ENCODE measurements around the gene PLEKHM3.

PLEKHM3 gene

GRCh38 chr2:208013285-208014178 lies 11.8 kb downstream of the PLEKHM3 start:
- peaks cover 9% of the 10 kb centered on the region for H3K79me2 ChIP-seq (ENCODE audit: control insufficient read depth, insufficient read depth, low read length, unreplicated experiment)
- H3K27me3 ChIP-seq (ENCODE audit: insufficient read depth, low read length): no peaks in the 10 kb centered on the region
- H3K36me3 ChIP-seq (ENCODE audit: insufficient read depth, low read length): no peaks in the 10 kb centered on the region
- no peak overlapping the region for H3K4me3 ChIP-seq (ENCODE audit: low read depth, low read length)
- H3K4me1 ChIP-seq (ENCODE audit: control insufficient read depth, insufficient read depth, low read length, unreplicated experiment): peaks cover 10% of the 10 kb centered on the region
- no peak overlapping the region for H2AFZ ChIP-seq (ENCODE audit: low read length, unreplicated experiment)
- H3K27ac ChIP-seq (ENCODE audit: low read depth, low read length): no peak overlapping the region

GRCh38 chr2:208012449-208012848 lies 12.9 kb downstream of the PLEKHM3 start:
- Histone ChIP-seq H3K4me1 (ENCODE audit: control insufficient read depth, insufficient read depth, low read length, unreplicated experiment) (peaks cover 10% of the 10 kb centered on the region), H3K27me3 (ENCODE audit: insufficient read depth, low read length) (no peaks in the 10 kb centered on the region), H3K4me3 (ENCODE audit: low read depth, low read length) (no peak overlapping the region), H3K79me2 (ENCODE audit: control insufficient read depth, insufficient read depth, low read length, unreplicated experiment) (peaks cover 9% of the 10 kb centered on the region), H2AFZ (ENCODE audit: low read length, unreplicated experiment) (no peak overlapping the region), H3K36me3 (ENCODE audit: insufficient read depth, low read length) (no peaks in the 10 kb centered on the region), H3K27ac (ENCODE audit: low read depth, low read length) (no peak overlapping the region)

- no peaks in the 10 kb centered on the region for H3K27me3 ChIP-seq (ENCODE audit: insufficient read depth, low read length)
- H3K79me2 ChIP-seq (ENCODE audit: control insufficient read depth, insufficient read depth, low read length, unreplicated experiment): peaks cover 9% of the 10 kb centered on the region
- H2AFZ ChIP-seq (ENCODE audit: low read length, unreplicated experiment): no peak overlapping the region
Measured at GRCh38 chr2:208010506-208010905, 14.8 kb downstream of the PLEKHM3 start.

DNA sequence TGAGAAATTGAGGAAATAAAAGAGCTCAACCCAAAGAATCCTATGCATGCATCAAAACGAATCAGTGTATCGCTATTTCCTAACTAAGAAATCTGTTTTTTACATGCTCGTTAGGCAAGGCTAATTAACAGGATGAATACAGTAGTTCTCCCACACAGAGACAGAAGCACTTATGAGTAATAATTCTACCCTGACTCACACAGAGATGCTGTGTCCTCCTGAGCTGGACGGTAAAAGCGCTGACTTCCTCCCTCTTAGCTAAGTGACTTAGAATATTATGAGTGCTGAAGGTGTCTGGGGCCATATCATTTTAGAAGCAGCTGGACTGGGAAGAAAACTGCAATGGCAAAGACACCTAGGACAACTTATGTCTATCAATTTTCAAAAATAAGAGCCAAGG lies 18.5 kb downstream of the PLEKHM3 start:
- Histone ChIP-seq H3K27me3 (ENCODE audit: insufficient read depth, low read length) (no peaks in the 10 kb centered on the region), H2AFZ (ENCODE audit: low read length, unreplicated experiment) (no peak overlapping the region), H3K4me1 (ENCODE audit: control insufficient read depth, insufficient read depth, low read length, unreplicated experiment) (no peaks in the 10 kb centered on the region), H3K27ac (ENCODE audit: low read depth, low read length) (no peak overlapping the region), H3K79me2 (ENCODE audit: control insufficient read depth, insufficient read depth, low read length, unreplicated experiment) (peaks cover 5% of the 10 kb centered on the region), H3K4me3 (ENCODE audit: low read depth, low read length) (no peak overlapping the region), H3K36me3 (ENCODE audit: insufficient read depth, low read length) (no peaks in the 10 kb centered on the region)

More at GRCh38 chr2:208010506-208010905, 14.8 kb downstream of the PLEKHM3 start:
- Histone ChIP-seq H3K4me1 (ENCODE audit: control insufficient read depth, insufficient read depth, low read length, unreplicated experiment) (peaks cover 10% of the 10 kb centered on the region), H3K27ac (ENCODE audit: low read depth, low read length) (no peak overlapping the region), H3K4me3 (ENCODE audit: low read depth, low read length) (no peak overlapping the region), H3K36me3 (ENCODE audit: insufficient read depth, low read length) (no peaks in the 10 kb centered on the region)

GRCh38 chr2:208006337-208006736 lies 19.0 kb downstream of the PLEKHM3 start:
- H3K79me2 ChIP-seq (ENCODE audit: control insufficient read depth, insufficient read depth, low read length, unreplicated experiment): peaks cover 5% of the 10 kb centered on the region
- no peak overlapping the region for H2AFZ ChIP-seq (ENCODE audit: low read length, unreplicated experiment)
- H3K4me3 ChIP-seq (ENCODE audit: low read depth, low read length): no peak overlapping the region
- H3K27me3 ChIP-seq (ENCODE audit: insufficient read depth, low read length): no peaks in the 10 kb centered on the region
- H3K36me3 ChIP-seq (ENCODE audit: insufficient read depth, low read length): no peaks in the 10 kb centered on the region
- no peak overlapping the region for H3K27ac ChIP-seq (ENCODE audit: low read depth, low read length)
- H3K4me1 ChIP-seq (ENCODE audit: control insufficient read depth, insufficient read depth, low read length, unreplicated experiment): no peaks in the 10 kb centered on the region

DNA sequence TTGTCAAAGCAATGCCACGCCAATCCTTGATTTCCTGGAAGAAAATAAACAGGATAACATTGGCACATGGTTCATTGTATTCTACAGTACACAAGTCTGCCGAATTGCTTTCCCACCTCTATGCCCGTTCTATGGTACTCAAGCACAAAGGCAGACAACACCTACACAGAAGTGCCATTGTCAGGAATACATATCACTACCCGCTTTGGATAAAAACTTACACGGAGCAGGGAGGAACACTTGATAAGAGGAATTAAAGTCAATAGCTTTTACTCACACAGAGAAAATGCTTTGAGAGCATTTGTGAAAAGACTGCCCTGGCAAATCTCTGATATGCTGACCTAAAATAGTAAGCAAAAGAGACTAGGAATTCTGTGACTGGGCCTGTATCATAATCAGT lies 23.4 kb downstream of the PLEKHM3 start:
- H3K36me3 ChIP-seq (ENCODE audit: insufficient read depth, low read length): peaks cover 7% of the 10 kb centered on the region; the same call in 1 of the 2 replicates
- no peak overlapping the region for H3K27ac ChIP-seq (ENCODE audit: low read depth, low read length)
- no peaks in the 10 kb centered on the region for H3K4me1 ChIP-seq (ENCODE audit: control insufficient read depth, insufficient read depth, low read length, unreplicated experiment)
- no peak overlapping the region for H2AFZ ChIP-seq (ENCODE audit: low read length, unreplicated experiment)
- H3K79me2 ChIP-seq (ENCODE audit: control insufficient read depth, insufficient read depth, low read length, unreplicated experiment): no peaks in the 10 kb centered on the region
- H3K4me3 ChIP-seq (ENCODE audit: low read depth, low read length): no peak overlapping the region
- no peaks in the 10 kb centered on the region for H3K27me3 ChIP-seq (ENCODE audit: insufficient read depth, low read length)

DNA sequence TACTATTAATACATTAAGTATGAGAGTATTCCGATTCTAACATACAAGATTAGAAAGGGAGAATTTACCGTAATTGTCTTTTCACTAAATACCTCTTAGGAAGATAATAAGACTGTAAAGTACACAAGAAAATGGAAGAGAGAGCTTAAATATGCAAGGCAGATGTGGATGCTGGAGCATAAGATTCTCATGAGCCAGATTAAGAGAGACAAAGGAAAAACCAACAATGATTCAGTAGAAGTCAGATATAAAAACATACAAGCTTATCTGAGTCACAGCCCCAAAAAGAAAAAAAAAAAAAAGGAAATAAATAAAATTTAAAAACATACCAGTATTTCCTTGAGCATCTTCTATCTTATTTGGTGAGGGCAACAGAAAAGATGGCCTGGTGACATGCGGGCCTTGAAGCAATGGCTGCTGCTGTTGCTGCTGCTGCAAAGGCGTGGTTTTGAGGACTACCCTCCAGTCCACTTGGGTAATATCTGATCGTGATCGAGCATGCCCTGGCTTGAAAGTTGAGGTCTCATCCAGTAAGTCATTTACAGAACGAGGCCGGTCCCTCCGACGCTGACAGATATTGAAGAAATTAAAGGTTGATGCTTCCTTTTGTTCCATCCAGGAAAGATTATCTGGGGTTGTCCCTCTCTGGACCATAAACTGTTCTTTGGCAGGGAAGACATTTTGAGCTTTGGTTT lies 24.5 kb downstream of the PLEKHM3 start:
- H3K27me3 ChIP-seq (ENCODE audit: insufficient read depth, low read length): no peaks in the 10 kb centered on the region
- H3K79me2 ChIP-seq (ENCODE audit: control insufficient read depth, insufficient read depth, low read length, unreplicated experiment): no peaks in the 10 kb centered on the region
- peaks cover 7% of the 10 kb centered on the region; the same call in 1 of the 2 replicates for H3K36me3 ChIP-seq (ENCODE audit: insufficient read depth, low read length)
- H3K27ac ChIP-seq (ENCODE audit: low read depth, low read length): no peak overlapping the region
- H2AFZ ChIP-seq (ENCODE audit: low read length, unreplicated experiment): no peak overlapping the region
- H3K4me1 ChIP-seq (ENCODE audit: control insufficient read depth, insufficient read depth, low read length, unreplicated experiment): no peaks in the 10 kb centered on the region
- no peak overlapping the region for H3K4me3 ChIP-seq (ENCODE audit: low read depth, low read length)

- H3K36me3 ChIP-seq (ENCODE audit: insufficient read depth, low read length): peaks cover 7% of the 10 kb centered on the region; the same call in 1 of the 2 replicates
- H2AFZ ChIP-seq (ENCODE audit: low read length, unreplicated experiment): no peak overlapping the region
- H3K27me3 ChIP-seq (ENCODE audit: insufficient read depth, low read length): no peaks in the 10 kb centered on the region
- no peak overlapping the region for H3K27ac ChIP-seq (ENCODE audit: low read depth, low read length)
- H3K4me3 ChIP-seq (ENCODE audit: low read depth, low read length): no peak overlapping the region
- no peaks in the 10 kb centered on the region for H3K79me2 ChIP-seq (ENCODE audit: control insufficient read depth, insufficient read depth, low read length, unreplicated experiment)
- H3K4me1 ChIP-seq (ENCODE audit: control insufficient read depth, insufficient read depth, low read length, unreplicated experiment): peaks cover 10% of the 10 kb centered on the region
Measured at GRCh38 chr2:207996848-207997247, 28.5 kb downstream of the PLEKHM3 start.

DNA sequence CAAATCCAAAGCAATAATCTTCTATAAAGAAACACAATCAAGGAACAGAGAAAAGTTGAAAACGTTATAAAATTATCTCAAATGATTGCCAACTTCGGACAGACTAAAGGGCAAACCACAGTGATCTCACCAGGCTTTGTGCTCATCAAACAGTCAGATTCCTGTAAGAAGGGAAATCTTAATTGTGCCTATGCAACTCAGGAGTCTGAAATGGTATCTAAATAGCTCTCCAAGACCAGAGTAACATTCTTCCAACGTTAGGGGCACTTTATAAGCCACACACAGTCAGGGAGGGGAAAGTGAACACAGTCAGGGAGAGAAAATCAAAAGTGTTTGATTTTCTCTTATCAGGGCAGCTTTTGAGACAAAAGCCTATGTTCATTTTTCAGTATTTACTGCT lies 29.4 kb downstream of the PLEKHM3 start:
- Histone ChIP-seq H3K4me3 (ENCODE audit: low read depth, low read length) (no peak overlapping the region), H3K36me3 (ENCODE audit: insufficient read depth, low read length) (peaks cover 7% of the 10 kb centered on the region; the same call in 1 of the 2 replicates), H3K27me3 (ENCODE audit: insufficient read depth, low read length) (no peaks in the 10 kb centered on the region), H3K79me2 (ENCODE audit: control insufficient read depth, insufficient read depth, low read length, unreplicated experiment) (no peaks in the 10 kb centered on the region), H2AFZ (ENCODE audit: low read length, unreplicated experiment) (no peak overlapping the region), H3K4me1 (ENCODE audit: control insufficient read depth, insufficient read depth, low read length, unreplicated experiment) (peaks cover 10% of the 10 kb centered on the region), H3K27ac (ENCODE audit: low read depth, low read length) (no peak overlapping the region)

DNA sequence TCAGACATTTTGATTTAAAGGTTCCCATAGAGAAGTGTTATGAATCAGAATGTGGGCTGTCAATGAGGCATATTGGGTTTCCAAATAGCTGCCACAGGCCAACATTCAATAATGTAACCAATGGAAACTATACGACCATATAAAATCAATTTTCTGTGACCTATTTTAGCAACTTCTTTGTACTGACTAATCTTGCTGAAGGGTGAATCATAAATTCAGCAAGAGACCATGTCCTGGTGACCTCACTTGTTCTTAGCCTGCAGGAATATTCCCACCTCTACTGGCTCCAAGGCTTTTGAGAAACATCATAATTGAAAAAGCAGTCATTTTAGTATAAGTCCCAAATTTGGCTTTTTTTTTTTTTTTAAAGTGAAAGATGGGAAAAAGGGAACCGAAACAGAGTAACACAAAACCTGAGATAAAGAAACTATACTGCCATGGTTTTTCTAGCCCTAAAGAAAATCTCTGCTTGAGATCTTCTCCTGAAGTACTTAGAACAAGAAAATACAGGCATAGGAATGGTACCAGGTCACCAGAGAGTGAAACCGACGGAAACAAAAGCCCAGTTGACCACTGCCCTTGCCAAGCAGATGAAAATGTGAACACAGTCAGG lies 32.1 kb downstream of the PLEKHM3 start:
- no peaks in the 10 kb centered on the region for H3K27me3 ChIP-seq (ENCODE audit: insufficient read depth, low read length)
- peaks cover 10% of the 10 kb centered on the region for H3K4me1 ChIP-seq (ENCODE audit: control insufficient read depth, insufficient read depth, low read length, unreplicated experiment)
- H3K4me3 ChIP-seq (ENCODE audit: low read depth, low read length): no peak overlapping the region
- no peak overlapping the region for H2AFZ ChIP-seq (ENCODE audit: low read length, unreplicated experiment)
- no peaks in the 10 kb centered on the region for H3K79me2 ChIP-seq (ENCODE audit: control insufficient read depth, insufficient read depth, low read length, unreplicated experiment)
- H3K36me3 ChIP-seq (ENCODE audit: insufficient read depth, low read length): no peaks in the 10 kb centered on the region
- peak overlapping the region; percentile 48 for H3K27ac ChIP-seq (ENCODE audit: low read depth, low read length)

Measured in ACC112 (cell line).